ENCODE data around the gene RPL35. TPM values are rescaled to one million over a fixed set of nuclear protein-coding genes. Genes with fewer than 3 reads are reported as not detected.
"Not testable (repeated sequence)": the region's sequence is repeated elsewhere in the genome, so short reads cannot be mapped to it uniquely, and the experiment has no call there.

The RPL35 gene
- total RNA-seq, 2 donors from 2014 or later, result 890 to 1,374 TPM

DNA sequence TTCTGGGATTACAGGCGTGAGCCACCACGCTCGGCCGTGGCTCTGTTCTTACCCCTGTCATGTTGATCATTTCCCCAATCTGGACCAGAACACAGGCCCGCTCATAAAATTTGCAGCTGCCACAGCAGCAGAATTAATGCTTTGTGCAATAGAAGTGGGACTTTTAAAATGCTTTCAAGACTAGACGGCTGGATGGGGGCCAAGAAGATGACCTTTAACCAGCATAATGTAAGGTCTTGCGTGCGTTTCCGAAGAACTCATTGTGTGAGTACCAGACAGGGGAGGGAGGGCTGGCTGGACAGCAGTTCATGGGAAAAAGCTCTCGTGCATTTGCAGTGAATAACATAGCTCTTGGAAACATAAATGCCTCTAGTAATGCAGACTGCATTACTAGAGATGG lies 12.0 kb downstream of the RPL35 start:
- intact Hi-C loops (cut with DNase I), result no loop called here
- no peak overlapping the region for H3K9ac ChIP-seq (ENCODE audit: low read depth in 2 of 2, low read length in 2 of 2)
- H3K9me3 ChIP-seq, result no peaks in the 10 kb centered on the region
- DNase-seq, result no peak
- no peaks in the 10 kb centered on the region for H3K36me3 ChIP-seq
- TF ChIP-seq, protein P1, sequence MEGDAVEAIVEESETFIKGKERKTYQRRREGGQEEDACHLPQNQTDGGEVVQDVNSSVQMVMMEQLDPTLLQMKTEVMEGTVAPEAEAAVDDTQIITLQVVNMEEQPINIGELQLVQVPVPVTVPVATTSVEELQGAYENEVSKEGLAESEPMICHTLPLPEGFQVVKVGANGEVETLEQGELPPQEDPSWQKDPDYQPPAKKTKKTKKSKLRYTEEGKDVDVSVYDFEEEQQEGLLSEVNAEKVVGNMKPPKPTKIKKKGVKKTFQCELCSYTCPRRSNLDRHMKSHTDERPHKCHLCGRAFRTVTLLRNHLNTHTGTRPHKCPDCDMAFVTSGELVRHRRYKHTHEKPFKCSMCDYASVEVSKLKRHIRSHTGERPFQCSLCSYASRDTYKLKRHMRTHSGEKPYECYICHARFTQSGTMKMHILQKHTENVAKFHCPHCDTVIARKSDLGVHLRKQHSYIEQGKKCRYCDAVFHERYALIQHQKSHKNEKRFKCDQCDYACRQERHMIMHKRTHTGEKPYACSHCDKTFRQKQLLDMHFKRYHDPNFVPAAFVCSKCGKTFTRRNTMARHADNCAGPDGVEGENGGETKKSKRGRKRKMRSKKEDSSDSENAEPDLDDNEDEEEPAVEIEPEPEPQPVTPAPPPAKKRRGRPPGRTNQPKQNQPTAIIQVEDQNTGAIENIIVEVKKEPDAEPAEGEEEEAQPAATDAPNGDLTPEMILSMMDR (IDR thresholded peaks at IDR 0.05), result no peak
- H3K27ac ChIP-seq, result no peak overlapping the region
- no peaks in the 10 kb centered on the region for H3K4me1 ChIP-seq
- H3K27me3 ChIP-seq, result no peaks in the 10 kb centered on the region
- no peak overlapping the region for H3K4me3 ChIP-seq

DNA sequence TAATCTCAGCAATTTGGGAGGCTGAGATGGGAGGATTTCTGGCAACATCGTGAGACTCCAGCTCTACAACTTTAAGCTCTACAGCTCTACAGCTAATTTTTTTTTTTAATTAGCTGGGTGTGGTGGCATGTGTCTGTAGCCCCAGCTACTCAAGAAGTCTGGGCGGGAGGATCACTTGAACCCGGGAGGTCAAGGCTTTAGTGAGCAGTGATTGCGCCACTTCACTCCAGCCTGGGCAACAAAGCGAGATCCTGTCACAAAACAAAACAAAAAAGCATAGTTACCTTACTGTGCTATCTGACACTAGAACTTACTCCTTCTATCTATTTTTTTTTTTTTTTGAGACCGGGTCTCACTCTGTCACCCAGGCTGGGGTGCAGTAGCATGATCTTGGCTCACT lies 14.8 kb downstream of the RPL35 start:
- Histone ChIP-seq H3K9me3 (no peaks in the 10 kb centered on the region), H3K36me3 (no peaks in the 10 kb centered on the region), H3K27me3 (no peaks in the 10 kb centered on the region), H3K4me3 (no peak overlapping the region), H3K4me1 (no peaks in the 10 kb centered on the region), H3K27ac (no peak overlapping the region), H3K9ac (ENCODE audit: low read depth in 2 of 2, low read length in 2 of 2) (no peak overlapping the region)
- no peak for DNase-seq
- TF ChIP-seq, protein P1 (IDR thresholded peaks at IDR 0.05), result no peak
- intact Hi-C loops (cut with DNase I), result no loop called here

- intact Hi-C loops (cut with DNase I); H3K27ac ChIP-seq; H3K4me3 ChIP-seq; H3K4me1 ChIP-seq; H3K9ac ChIP-seq (ENCODE audit: low read depth in 2 of 2, low read length in 2 of 2); H3K36me3 ChIP-seq; H3K9me3 ChIP-seq; DNase-seq; H3K27me3 ChIP-seq: not testable (repeated sequence)
Measured at GRCh38 chr9:124846467-124846866, 15.3 kb downstream of the RPL35 start.

DNA sequence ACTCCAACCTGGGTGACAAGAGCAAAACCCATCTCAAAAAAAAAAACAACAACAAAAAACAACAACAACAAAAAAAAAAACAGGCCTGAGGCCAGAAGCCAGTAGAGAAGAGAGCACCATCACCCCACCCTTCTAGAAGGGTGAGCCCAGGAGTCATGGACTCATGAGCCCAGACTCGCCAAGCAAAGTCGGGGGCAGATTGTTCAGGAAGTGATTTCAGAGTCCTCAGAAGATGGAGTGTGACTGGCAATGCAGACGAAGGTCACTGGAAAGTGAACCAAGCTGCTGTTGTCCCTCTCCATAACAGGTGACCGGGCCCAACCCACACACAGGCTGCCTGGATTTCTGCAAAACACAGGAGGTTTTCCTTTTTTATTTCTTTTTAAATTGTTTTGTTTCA lies 17.5 kb downstream of the RPL35 start:
- Histone ChIP-seq H3K27me3 (no peaks in the 10 kb centered on the region), H3K9ac (ENCODE audit: low read depth in 2 of 2, low read length in 2 of 2) (no peak overlapping the region), H3K36me3 (no peaks in the 10 kb centered on the region), H3K9me3 (no peaks in the 10 kb centered on the region), H3K4me1 (no peaks in the 10 kb centered on the region), H3K27ac (no peak overlapping the region), H3K4me3 (no peak overlapping the region)
- no peak for DNase-seq
- intact Hi-C loops (cut with DNase I), result no loop called here
- TF ChIP-seq, protein P1 (IDR thresholded peaks at IDR 0.05), result no peak

DNA sequence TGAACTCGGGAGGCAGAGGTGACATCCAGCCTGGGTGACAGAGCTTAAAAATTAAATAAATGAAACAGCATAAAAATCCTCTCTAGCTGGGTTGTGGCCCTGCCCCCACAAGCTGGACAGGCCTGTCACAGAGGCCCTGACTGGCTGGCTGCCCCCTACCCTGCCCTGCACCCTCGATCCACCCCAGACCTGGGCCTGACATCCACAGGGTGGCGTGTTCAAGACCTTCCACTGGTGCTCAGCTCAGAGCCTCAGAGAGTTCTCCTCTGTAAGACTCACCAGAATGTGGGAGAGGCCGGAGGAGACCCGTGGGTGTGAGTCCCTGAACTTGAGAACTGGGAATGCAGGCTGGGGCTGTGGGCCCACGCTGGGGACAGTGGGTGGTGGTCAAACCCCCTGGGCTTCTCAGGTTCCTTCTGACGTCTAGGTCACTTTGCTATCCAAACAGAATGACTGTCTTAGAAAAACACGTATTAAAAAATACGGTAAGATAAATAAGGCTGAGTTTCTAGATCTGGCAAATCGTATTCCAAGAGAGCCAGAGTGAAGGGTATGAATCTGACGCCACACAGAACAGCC lies 18.2 kb downstream of the RPL35 start:
- H3K27ac ChIP-seq, result no peak overlapping the region
- no peaks in the 10 kb centered on the region for H3K4me1 ChIP-seq
- no peak overlapping the region for H3K4me3 ChIP-seq
- TF ChIP-seq, protein P1 (IDR thresholded peaks at IDR 0.05), result no peak
- H3K9ac ChIP-seq (ENCODE audit: low read depth in 2 of 2, low read length in 2 of 2), result no peak overlapping the region
- no peaks in the 10 kb centered on the region for H3K27me3 ChIP-seq
- no peaks in the 10 kb centered on the region for H3K9me3 ChIP-seq
- DNase-seq, result no peak
- H3K36me3 ChIP-seq, result no peaks in the 10 kb centered on the region
- intact Hi-C loops (cut with DNase I), result no loop called here

DNA sequence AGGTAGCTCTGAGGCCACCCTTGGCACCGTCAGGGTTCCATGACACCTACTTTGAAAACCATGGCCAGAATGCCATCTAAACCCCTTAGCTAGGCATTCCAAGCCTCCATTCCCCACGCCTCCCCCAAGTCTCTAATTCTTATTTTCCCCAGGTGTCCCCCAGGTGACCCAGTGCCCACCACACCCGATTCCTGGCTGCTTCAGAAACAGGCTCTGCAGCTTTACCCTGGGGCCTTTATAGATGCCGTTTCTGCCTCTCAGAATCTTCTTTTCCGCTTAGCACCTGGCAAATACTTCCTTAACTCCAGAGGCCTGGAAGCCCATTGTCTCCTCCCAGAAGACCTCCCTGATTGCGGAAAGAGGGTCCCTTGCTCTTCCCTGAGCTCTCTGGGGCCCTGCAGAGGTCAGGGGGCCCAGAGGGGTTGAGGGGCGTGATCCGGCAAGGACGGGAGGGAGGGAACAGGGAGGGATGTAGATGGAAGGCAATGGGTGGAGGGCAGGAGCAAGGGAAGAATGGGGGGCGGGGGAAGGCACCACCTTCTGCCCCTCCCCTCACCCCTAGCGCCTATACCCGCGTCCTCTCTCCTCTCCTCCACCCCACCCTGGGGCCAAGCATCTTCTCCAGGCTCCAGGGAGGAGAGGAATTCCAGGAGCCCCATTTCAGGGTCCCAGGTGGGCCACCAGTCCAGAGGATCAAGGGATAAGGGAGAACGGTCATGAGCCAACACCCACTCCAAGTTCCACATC lies 20.5 kb downstream of the RPL35 start:
- Histone ChIP-seq H3K9ac (ENCODE audit: low read depth in 2 of 2, low read length in 2 of 2) (no peak overlapping the region), H3K27ac (no peak overlapping the region), H3K4me3 (no peak overlapping the region), H3K36me3 (no peaks in the 10 kb centered on the region), H3K4me1 (no peaks in the 10 kb centered on the region), H3K9me3 (no peaks in the 10 kb centered on the region), H3K27me3 (no peaks in the 10 kb centered on the region)
- TF ChIP-seq, protein P1 (IDR thresholded peaks at IDR 0.05), result no peak
- DNase-seq, result no peak
- intact Hi-C loops (cut with DNase I), result no loop called here
